ENCODE results near the gene SYNC.
A peak's percentile ranks its signal among the peaks of the same experiment; 100 is the strongest.
"Not testable (repeated sequence)": the region's sequence is repeated elsewhere in the genome, so short reads cannot be mapped to it uniquely, and the experiment has no call there.

The SYNC gene

DNA sequence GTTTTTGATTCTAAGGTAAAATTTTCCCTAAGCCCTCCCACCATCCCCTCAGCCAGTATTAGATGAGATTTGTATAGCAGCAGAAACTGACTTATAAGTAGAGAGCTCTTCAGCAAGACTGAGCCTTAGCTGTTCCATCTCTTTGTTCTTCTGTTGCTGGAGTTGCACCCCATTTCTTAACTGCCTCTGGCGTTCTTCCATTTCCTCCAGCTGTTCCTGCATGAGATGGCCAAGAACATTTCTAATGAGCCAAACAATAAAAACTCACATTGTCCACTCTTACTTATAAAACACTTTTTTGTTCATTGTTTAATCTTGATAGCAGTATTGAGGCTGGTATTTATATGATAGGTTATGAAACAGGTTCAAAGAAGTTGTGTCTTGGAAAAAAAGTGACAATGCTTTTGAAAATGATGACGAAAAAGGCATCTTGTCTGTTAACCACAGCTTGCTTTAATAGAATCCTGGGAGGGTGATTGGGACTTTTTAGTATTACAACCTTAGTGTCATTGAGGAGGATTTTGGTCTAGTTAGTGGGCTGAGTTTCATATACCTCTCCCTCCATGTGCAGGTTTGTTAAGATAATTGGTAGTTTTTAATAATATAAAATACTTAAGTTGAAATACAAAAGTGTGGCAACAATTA is 18.3 kb downstream of the SYNC start:
- no peak for DNase-seq

DNA sequence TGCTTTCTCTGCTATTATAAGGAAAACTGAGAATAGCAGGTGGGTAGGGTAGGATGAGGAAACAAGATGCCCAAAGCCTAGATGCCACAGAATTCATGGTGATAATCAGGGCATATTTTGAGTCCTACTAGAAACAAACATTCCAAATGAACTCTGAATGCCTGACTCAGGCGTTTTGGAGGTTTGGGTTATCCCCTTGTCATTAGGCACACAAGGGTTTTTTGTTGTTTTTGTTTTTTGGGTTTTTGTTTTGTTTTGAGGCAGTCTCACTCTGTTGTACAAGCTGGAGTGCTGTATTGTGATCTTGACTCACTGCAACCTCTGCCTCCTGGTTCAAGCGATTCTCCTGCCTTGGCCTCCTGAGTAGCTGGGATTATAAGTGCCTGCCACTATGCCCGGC is 19.2 kb downstream of the SYNC start:
- no peak for DNase-seq

DNA sequence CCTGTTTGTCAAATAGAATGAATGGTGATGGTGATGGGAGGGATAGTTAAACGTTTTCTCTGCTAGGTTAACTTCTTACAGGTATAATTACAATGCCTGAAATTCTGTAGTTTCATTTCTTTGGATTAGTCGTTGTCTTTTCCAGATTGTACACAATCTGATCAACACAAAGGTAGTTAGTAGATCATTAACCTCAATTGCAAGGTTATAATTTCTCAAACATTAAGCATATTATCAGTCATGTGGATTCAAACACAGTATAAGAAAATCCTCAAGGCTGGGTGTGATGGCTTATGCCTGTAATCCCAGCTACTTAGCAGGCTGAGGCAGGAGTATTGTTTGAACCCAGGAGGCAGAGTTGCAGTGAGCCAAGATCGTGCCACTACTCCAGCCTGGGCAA is 20.6 kb downstream of the SYNC start:
- DNase-seq, result no peak

DNA sequence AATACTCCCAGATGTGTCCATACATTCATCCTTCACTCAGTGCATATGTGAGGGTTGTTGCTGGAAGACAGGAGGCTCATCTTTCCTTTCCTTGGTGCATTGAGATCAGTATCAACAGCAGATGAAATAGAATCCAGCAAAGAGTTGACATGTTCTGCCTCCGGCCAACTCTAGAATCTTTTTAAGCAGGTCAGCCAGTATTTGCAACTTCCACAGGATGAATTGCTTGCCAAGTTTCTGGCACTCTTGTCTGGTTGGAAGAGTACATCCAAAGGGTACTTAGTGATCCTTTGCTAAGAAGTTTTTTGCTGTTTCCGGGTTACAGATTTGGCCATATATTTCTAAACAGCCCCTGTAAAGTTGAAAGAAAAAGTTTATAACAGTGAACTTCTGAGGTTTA is 21.1 kb downstream of the SYNC start:
- no peak for DNase-seq

DNA sequence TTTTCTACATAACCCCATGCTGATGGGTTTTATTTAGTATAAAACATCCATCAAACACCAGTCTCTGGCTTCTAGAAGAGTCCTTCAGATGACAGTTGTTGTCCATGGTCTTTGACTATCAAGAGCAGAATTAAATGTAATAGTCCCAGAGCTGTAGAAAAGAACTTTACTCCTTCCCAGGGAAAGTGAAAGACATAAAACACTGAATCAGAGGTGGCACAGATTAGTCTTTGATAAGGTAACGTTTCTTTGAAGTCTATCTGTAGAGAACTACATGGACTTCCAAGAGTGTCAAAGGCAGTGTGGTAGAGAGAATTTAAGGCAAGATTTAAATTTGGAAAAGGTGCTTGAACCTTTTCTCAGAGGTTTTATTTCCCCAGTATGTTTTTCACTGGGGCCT is 21.9 kb downstream of the SYNC start:
- DNase-seq, result no peak

DNA sequence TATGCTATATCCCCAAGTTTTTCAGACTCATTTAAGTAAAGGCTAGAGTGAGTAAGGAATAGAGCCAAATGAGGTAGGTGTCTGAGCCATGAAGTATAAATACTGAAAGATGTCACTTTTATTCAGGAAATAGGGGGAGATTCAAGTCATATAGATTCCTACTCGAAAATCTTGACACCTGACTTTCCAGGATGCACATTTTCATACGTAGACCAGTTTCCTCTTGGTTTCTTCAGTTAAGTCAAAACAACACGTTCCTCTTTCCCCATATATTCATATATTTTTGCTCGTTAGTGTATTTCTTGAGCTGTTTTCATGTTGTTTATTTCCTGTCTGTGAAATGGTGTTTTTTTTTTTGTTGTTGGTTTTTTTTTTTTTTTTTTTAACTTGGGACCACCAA is 22.6 kb downstream of the SYNC start:
- not testable (repeated sequence) for DNase-seq

DNA sequence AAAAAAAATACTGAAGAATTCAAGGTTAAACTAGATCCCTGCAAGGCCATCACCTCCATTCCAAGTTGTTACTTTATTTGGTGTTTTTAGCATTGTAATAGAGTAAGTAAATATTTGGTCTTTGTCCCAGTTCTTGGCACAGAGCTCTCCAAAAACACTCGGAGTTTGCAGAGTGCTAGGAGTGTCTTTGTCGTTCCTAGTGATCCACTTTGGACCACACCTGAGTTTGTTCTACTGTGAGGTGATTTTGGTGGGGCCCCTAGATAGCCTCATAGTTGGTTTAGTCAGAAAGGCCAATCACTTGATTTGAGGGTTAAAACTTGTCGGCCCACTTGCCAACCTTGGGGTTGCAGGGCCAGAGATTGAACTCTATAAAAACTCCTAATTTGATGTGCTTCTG is 25.6 kb downstream of the SYNC start:
- DNase-seq, result no peak

DNA sequence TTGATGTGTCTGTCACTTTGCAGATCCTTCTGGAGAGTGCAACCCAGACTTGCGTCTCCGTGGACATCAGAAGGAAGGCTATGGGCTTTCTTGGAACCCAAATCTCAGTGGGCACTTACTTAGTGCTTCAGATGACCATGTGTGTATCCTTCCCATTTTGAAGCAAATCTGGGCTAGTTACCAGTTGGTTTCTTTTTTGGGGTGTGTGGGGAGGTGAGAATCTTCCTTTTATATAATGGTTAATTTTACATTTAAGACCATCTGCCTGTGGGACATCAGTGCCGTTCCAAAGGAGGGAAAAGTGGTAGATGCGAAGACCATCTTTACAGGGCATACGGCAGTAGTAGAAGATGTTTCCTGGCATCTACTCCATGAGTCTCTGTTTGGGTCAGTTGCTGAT is 33.9 kb downstream of the SYNC start:
- DNase-seq, result not testable (repeated sequence)

DNA sequence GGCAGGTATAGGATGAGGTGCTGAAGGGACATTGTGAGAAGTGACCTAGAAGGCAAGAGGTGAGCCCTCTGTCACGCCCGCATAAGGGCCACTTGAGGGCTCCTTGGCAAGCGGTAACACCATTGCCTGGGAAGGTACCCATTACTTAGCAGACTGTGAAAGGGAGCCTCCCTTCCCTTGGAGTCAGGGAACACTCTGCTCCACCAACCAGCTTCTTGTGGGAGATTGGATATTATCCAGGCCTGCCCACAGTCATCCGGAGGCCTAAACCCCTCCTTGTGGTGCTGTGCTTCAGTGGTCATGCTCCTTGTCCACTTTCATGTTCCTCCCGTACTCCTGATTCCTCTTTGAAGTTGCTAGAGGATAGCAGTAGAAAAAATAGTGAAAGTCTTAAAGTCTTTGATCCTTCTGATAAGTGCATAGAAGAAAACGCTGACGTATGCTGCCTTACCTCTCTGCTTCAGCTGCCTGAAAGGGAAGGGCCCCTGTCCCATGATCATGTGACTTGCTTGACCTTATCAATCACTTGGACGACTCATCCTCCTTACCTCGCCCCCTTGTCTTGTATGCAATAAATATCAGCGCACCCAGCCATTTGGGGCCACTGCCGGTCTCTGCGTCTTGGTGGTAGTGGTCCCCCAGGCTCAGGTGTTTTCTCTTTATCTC is 35.5 kb downstream of the SYNC start:
- DNase-seq, result no peak

DNA sequence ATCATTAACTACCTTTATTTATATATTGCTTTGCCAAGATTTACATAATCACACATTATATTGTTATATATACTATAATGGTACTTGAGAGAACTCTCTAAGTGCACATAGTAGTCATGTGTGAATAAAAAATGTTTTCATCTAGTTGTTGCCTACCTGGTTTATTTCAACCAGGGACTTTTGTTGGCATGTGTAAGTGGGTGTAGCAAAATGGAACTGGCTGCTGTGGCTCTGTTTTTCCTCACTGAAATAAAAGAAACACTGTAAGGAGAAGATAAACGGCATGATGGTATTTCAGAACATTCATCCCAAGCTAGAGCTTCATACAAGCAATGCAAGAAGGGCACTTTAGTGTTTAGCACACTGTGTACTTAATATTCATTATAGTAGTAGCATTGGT is 36.7 kb downstream of the SYNC start:
- DNase-seq, result no peak

DNA sequence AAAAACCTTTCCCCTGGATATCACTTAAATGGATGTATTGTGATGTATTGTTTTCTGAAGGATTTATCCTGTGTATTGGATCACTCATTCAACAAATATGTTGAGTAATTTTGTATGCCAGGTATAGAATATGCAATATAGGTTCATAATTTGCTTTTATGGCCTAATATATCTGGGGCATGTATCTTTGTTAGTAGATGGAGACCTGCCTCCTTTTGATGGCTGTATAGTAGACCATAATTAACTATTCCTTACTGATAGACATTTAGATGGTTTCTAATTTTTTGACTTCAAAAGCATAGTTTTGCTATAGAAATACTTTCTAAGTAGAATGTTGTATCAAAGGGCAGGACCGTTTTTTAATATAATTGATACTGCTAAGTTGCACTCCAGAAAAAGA is 43.0 kb downstream of the SYNC start:
- no peak for DNase-seq

DNA sequence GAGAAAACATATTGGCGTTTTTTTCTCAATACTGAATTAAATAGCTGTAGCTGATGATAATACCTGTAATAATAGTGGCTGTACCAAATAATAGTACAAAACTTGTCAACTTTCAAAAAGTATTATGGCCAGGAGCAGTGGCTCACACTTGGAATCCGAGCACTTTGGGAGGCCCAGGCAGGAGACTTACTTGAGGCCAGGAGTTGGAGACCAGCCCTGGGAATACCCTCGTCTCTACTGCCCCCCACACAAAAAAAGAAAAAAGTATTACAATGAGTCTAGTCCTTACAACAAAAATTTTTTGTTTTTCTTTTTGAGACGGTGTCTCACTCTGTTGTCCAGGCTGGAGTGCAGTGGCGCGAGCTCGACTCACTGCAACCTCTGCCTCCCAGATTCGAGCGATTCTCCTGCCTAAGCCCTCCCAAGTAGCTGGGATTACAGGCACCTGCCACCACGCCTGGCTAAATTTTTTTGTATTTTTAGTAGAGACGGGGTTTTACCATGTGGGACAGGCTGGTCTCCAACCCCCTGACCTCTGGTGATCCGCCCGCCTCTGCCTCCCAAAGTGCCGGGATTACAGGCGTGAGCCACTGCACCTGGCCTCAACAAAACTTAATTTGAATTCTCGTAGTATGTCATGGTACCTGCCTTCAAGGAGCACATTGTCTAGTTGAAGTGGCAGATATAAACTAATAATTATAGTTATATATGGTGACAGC is 50.2 kb downstream of the SYNC start:
- no peak for DNase-seq

DNA sequence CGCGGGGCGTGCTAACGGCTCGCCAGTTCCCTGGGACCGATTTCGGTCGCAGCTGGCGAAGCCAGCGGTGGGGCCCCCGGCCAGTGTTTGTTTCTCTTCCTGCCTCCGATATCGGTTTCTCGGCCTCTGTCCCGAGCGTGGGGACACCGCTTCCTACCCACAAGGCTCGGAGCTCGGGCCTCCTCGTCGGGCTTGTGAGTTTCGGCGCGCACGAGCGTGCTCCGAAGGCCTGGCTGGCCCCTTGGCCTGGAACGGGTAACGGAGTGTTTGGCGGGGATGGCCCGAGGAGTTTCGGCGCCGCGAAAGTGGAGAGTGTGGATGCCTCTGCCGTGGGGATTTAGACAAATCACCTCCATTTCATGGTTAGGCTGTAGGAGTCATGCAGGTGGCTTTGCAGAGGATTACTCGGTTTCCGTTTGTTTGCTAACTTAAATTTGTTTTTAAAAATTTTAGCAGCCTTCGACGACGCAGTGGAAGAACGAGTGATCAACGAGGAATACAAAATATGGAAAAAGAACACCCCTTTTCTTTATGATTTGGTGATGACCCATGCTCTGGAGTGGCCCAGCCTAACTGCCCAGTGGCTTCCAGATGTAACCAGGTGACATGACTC is 51.0 kb downstream of the SYNC start:
- no peak for DNase-seq

DNA sequence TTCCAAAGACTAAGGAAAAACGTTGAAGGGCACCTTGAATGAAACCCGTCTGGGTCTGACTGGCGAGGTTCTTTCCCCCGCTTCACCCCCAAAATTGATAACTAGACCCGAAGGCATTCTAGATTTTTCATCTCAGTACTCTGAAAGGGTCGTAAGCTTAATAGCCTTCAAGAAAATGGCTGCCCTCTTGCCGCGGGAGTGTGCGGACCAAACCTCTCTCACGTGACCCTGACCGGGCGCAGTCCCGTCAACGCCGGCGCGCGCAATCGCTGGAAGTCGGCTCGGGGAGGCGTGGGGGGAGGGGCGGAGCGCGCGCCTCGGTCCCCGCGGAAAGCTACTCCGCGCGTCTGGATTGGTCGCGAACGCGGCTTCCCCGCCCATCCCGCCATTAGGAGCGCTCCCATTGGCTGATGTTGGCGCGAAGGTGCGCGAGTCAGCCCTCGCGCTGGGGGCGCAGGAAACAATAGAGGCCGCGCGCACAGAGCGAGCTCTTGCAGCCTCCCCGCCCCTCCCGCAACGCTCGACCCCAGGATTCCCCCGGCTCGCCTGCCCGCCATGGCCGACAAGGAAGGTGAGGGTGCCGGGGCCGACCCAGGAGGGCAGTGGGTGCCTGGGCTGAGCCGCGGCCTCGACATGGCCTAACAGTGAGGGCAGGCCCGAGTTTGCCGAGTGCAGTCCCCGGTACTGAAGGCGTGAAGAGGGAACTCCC is 51.7 kb downstream of the SYNC start, which contains the start of gene RBBP4:
Gene RBBP4, plus strand, starts transcription at position 457 of the 709 bp plus-strand sequence. Its CDS starts 99 bp downstream, at position 556.
- peak; percentile 99 for DNase-seq

DNA sequence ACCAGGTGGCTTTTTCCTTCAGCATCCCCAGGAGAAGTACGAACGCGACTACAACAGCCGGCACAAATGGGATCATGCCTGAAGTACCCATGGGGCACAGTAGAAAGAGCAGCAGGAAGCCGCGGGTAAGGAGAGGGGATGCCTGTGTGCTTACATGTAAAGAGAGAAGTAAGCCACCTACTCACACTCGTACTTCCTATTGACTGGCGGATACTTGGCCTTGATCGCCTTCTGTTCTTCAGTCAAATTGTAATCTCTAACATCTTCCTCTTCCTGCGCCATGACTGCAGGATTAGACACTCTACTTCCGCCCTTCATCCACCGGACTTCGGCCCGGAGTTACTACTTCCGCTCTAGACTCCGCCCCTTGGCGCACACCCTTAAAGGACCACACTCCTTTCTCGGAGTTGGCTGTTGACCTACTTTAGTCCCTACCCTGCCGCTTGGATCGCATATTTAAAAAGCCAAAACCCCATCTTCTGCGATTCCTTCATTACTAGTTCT is 52.3 kb downstream of the SYNC start, which contains the start of gene ZBTB8OS:
Gene ZBTB8OS, minus strand, starts transcription at position 303 of the 504 bp plus-strand sequence. Its CDS starts 21 bp downstream, at position 282.
- DNase-seq, result peak; percentile 81

DNA sequence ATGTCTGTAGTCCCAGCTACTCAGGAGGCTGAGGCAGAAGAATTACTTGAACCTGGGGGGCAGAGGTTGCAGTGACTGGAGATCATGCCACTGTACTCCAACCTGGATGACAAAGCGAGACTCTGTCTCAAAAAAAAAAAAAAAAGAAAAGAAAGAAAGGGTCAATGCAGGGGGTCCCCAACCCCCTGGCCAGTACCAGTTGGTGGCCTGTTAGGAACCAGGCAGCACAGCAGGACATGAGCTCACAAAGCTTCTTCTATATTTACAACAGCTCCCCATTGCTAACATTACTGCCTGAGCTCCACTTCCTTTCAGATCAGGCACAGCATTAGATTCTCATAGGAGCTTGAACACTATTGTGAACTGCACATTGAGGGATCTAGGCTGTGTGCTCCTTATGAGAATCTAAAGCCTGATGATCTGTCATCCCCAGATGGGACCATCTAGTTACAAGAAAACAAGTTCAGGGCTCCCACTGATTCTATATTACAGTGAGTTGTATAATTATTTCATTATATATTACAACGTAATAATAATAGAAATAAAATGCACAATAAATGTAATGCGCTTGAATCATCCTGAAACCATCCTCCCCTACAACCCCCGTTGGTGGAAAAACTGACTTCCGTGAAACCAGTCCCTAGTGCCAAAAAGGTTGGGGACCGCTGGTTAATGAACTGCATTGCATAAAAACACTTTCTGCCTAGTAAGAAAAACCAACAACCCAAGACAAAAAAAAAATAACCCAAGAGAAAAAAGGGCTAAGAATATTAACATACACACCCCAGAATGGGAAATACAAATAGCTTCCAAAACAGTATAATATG is 55.0 kb downstream of the SYNC start:
- no peak for DNase-seq

DNA sequence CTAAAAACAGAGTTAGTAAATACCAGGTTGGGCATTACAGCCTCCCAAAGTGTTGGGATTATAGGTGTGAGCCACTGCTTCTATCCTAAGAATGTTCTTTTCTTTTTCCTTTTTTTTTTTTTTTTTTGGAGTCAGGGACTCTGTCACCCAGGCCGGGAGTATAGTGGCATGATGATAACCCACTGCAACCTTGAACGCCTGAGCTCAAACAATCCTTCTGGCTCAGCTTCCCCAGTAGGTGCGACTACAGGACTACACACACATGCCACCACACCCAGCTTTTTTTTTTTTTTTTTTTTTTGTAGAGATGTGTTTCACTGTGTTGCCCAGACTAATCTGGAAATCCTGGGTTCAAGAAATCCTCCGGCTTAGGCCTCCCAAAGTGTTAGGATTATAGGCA is 58.1 kb downstream of the SYNC start:
- DNase-seq, result no peak

DNA sequence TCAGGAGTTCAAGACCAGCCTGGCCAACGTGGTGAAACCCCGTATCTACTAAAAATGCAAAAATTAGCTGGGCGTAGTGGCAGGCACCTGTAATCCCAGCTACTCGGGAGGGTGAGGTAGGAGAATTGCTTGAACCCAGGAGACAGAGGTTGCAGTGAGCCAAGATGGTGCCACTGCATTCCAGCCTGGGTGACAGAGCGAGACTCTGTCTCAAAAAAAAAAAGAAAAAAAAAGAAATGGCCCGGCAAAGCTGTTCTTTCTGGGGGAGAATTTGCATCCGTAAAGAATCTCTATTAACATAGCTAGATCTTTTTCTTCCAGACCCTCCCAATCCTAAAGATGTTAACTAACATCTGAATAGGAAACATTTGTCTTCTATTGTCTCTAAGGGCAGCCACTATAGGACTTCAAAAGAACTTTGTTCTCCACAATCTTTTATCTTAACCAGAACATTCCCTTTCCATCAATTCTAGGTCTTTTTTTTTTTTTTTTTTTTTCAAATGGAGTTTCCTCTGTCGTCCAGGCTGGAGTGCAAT is 60.2 kb downstream of the SYNC start:
- not testable (repeated sequence) for DNase-seq

DNA sequence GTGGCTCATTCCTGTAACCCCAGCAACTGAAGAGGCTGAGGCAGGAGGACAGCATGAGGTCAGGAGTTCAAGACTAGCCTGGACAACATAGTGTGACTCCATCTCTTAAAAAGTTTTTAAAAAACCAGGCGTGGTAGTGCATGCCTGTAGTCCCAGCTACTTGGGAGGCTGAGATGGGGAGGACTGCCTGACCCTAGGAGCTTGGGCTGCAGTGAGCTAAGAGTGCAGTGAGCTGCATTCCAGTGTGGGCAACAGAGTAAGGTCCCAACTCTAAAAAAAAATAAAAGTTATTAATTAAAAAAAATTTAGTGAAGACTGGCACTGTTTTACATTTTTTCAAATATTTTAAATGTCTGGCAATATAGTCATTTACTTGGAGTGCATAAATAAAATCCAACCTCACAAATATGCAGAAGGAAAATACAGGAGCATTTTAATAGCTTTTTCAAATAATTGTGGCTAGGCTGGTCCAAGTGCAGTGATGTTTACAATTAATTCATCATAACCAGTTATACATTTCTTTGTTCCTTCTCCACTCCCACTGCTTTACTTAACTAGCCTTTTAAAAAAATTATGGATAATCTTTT is 63.0 kb downstream of the SYNC start:
- no peak for DNase-seq

DNA sequence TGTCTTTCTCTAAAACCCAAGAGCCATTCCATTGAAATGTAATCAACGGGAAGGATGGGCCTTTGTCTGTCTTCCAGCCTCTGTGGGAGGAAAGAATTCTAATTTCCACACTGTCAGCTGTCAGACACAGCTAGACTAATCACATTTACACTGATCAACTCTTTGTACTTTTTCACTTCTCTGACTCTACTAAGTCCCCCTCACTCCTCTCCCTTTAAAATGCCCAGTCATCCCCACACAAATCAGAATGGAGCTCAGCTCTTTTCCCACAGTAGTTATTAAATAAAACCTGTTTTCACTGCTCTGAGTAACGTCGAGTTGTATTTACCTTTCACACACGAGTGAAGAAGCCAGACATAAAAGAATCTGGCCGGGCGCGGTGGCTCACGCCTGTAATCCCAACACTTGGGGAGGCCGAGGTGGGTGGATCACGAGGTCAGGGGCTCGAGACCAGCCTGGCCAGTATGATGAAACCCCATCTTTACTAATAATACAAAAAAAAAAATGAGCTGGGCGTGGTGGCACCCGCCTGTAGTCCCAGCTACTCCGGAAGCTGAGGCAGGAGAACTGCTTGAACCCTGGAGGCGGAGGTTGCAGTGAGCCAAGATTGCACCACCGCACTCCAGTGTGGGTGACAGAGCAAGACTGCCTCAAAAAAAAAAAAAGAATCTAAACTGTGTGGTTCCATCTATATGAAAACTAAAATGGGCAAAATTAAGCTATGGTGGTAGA is 65.5 kb downstream of the SYNC start:
- no peak for DNase-seq

Data from activated T-cell treated with anti-CD3 and anti-CD28 coated beads, Interleukin-2, amount 50 U/mL, for 1 hour (primary cell).